ENCODE measurements around the gene SLC22A7. TPM values are rescaled to one million over a fixed set of nuclear protein-coding genes. Genes with fewer than 3 reads are reported as not detected.
A peak's percentile ranks its signal among the peaks of the same experiment; 100 is the strongest.

SLC22A7 gene
- total RNA-seq, 6 donors from 2014 or later: not detected

GRCh38 chr6:43311666-43312065 is 13.6 kb downstream of the SLC22A7 start:
- H3K27ac ChIP-seq: peak overlapping the region in 1 of 4 donors; percentile 49
- no peak for ATAC-seq (ENCODE audit: low FRiP score in 2 of 2)
- TF ChIP-seq POLR2AphosphoS5 (IDR thresholded peaks at IDR 0.05) (no peak), EP300 (IDR thresholded peaks at IDR 0.05) (no peak)
- peaks cover 8 to 26% (median 16%) of the 10 kb centered on the region in 4 donors for H3K4me1 ChIP-seq
- 66 to 68% methylated on average over 3 of the region's 3 CpGs for WGBS, 2 donors
- H3K36me3 ChIP-seq: no peaks in the 10 kb centered on the region
- no peak for DNase-seq
- no peaks in the 10 kb centered on the region for H3K27me3 ChIP-seq
- H3K9me3 ChIP-seq: no peaks in the 10 kb centered on the region
- no peak overlapping the region for H3K4me3 ChIP-seq

- TF ChIP-seq POLR2A (IDR thresholded peaks at IDR 0.05) (no peak), EP300 (IDR thresholded peaks at IDR 0.05) (no peak), POLR2AphosphoS5 (IDR thresholded peaks at IDR 0.05) (no peak), CTCF (IDR thresholded peaks at IDR 0.05) (no peak)
- 81 to 91% methylated on average over 1 of the region's 1 CpG for WGBS, 2 donors
- no peak for ATAC-seq (ENCODE audit: low FRiP score in 2 of 2)
Observed at GRCh38 chr6:43313813-43314212, 15.8 kb downstream of the SLC22A7 start.

GRCh38 chr6:43318011-43318410 is 20.0 kb downstream of the SLC22A7 start:
- no peaks in the 10 kb centered on the region for H3K9me3 ChIP-seq
- WGBS, 2 donors: 78 to 85% methylated on average over 2 of the region's 2 CpGs
- ATAC-seq (ENCODE audit: low FRiP score in 2 of 2) (no peak), DNase-seq (no peak)
- peaks cover 0 to 5% (median 2%) of the 10 kb centered on the region in 4 donors for H3K4me1 ChIP-seq
- no peak overlapping the region for H3K4me3 ChIP-seq
- H3K27me3 ChIP-seq: no peaks in the 10 kb centered on the region
- TF ChIP-seq POLR2AphosphoS5 (IDR thresholded peaks at IDR 0.05) (no peak), EP300 (IDR thresholded peaks at IDR 0.05) (no peak), POLR2A (IDR thresholded peaks at IDR 0.05) (no peak), CTCF (IDR thresholded peaks at IDR 0.05) (no peak)
- no peaks in the 10 kb centered on the region for H3K36me3 ChIP-seq
- no peak overlapping the region for H3K27ac ChIP-seq

More at GRCh38 chr6:43313813-43314212, 15.8 kb downstream of the SLC22A7 start:
- no peaks in the 10 kb centered on the region for H3K36me3 ChIP-seq
- H3K27me3 ChIP-seq: no peaks in the 10 kb centered on the region
- peaks cover 1 to 17% (median 9%) of the 10 kb centered on the region in 4 donors for H3K4me1 ChIP-seq
- DNase-seq: no peak
- H3K27ac ChIP-seq: no peak overlapping the region
- H3K9me3 ChIP-seq: no peaks in the 10 kb centered on the region
- H3K4me3 ChIP-seq: no peak overlapping the region

- no peaks in the 10 kb centered on the region for H3K4me1 ChIP-seq
- 63 to 75% methylated on average over 1 of the region's 1 CpG for WGBS, 2 donors
- H3K27me3 ChIP-seq: no peaks in the 10 kb centered on the region
- no peak overlapping the region for H3K4me3 ChIP-seq
- H3K27ac ChIP-seq: no peak overlapping the region
- DNase-seq (no peak), ATAC-seq (ENCODE audit: low FRiP score in 2 of 2) (no peak)
- no peaks in the 10 kb centered on the region for H3K9me3 ChIP-seq
- no peak for TF ChIP-seq EP300 (IDR thresholded peaks at IDR 0.05)
- no peak for TF ChIP-seq POLR2AphosphoS5 (IDR thresholded peaks at IDR 0.05)
- no peak for TF ChIP-seq POLR2A (IDR thresholded peaks at IDR 0.05)
- TF ChIP-seq CTCF (IDR thresholded peaks at IDR 0.05): no peak
- H3K36me3 ChIP-seq: no peaks in the 10 kb centered on the region
Observed at GRCh38 chr6:43325876-43326275, 27.8 kb downstream of the SLC22A7 start.

GRCh38 chr6:43328528-43328927 is 30.5 kb downstream of the SLC22A7 start:
- no peaks in the 10 kb centered on the region for H3K4me1 ChIP-seq
- no peaks in the 10 kb centered on the region for H3K36me3 ChIP-seq
- ATAC-seq (ENCODE audit: low FRiP score in 2 of 2): no peak
- no peak overlapping the region for H3K4me3 ChIP-seq
- DNase-seq: no peak
- no peaks in the 10 kb centered on the region for H3K9me3 ChIP-seq
- H3K27me3 ChIP-seq: no peaks in the 10 kb centered on the region
- TF ChIP-seq POLR2AphosphoS5 (IDR thresholded peaks at IDR 0.05) (no peak), CTCF (IDR thresholded peaks at IDR 0.05) (no peak), EP300 (IDR thresholded peaks at IDR 0.05) (no peak), POLR2A (IDR thresholded peaks at IDR 0.05) (no peak)
- no peak overlapping the region for H3K27ac ChIP-seq
- WGBS, 2 donors: 59 to 79% methylated on average over 1 of the region's 1 CpG
